Left lung (tissue), 10 donors: ENCODE measurements around the gene DAP. TPM values are rescaled to one million over a fixed set of nuclear protein-coding genes. Genes with fewer than 3 reads are reported as not detected.
A peak's percentile ranks its signal among the peaks of the same experiment; 100 is the strongest.

ENCODE experiments used
- ATAC-seq: fragments of 200-7000 bp; cut with Tn5 transposase; one replicate; pipeline ENCODE4 v1.9.1; 2020; ENCODE audit warnings: moderate library complexity
- DNase-seq, 4 donors: peaks; one replicate each; pipeline ENCODE4 v3.0.0-alpha.2; 2013 to 2020
- H3K27ac ChIP-seq, 2 donors: fragments of 200-600 bp; sonication (generic) in 1 of 2; one replicate each; pipeline versions ENCODE4 v1.5.0 to v1.8.0; 2020 to 2021
- H3K27me3 ChIP-seq, 2 donors: fragments of 200-600 bp; sonication (generic) in 1 of 2; one replicate each; pipeline versions ENCODE4 v1.5.0 to v1.8.0; 2020 to 2021
- H3K36me3 ChIP-seq, 2 donors: fragments of 200-600 bp; sonication (generic) in 1 of 2; one replicate each; pipeline versions ENCODE4 v1.5.0 to v1.8.0; 2020 to 2021
- H3K4me1 ChIP-seq, 2 donors: fragments of 200-600 bp; one replicate each; pipeline ENCODE4 v1.8.0; 2021
- H3K4me3 ChIP-seq, 2 donors: fragments of 200-600 bp; sonication (generic) in 1 of 2; one replicate each; pipeline versions ENCODE4 v1.5.0 to v1.8.0; 2020 to 2021; ENCODE audit warnings: mild to moderate bottlenecking in 1 of 2
- H3K9me3 ChIP-seq, 2 donors: fragments of 200-600 bp; sonication (generic) in 1 of 2; one replicate each; pipeline versions ENCODE4 v1.5.0 to v1.8.0; 2020 to 2021
- CTCF ChIP-seq, 2 donors: fragments of 200-600 bp; sonication (generic) in 1 of 2; IDR thresholded peaks; one replicate each; pipeline versions ENCODE4 v1.5.0 to v1.8.0; 2021; ENCODE audit warnings: antibody characterized with exemption in 2 of 2
- intact Hi-C, 2 donors: fragments of 100-400 bp; cut with DNase I; formaldehyde crosslinking; loops; one replicate each; pipeline versions ENCODE4 v1.11.2 to v1.14.2; 2022
- polyA plus RNA-seq, 6 donors: library from polyadenylated mRNA; unstranded; fragments of 120-200 nt; gene quantifications; one replicate each; pipeline ENCODE4 v1.2.1, GENCODE V29; 2013; ENCODE audit not compliant: insufficient read length in 6 of 6
- total RNA-seq, 2 donors: library from RNA; stranded (reverse); fragmentation: NEBNext Ultra II Directional; extraction: Animal tissue kit (Norgen Biotek cat#: 25700); gene quantifications; one replicate each; pipeline ENCODE4 v1.2.1, GENCODE V29; 2021
- donor health status: DM: no; HTN: yes; CAD: no.
- donor health status: DM: no; HTN: no; CAD: no.

The DAP gene
- total and polyA plus RNA-seq, 8 donors = 78.5 to 125 (median 107) TPM

- ATAC-seq (no peak), DNase-seq (no peak)
- intact Hi-C loops = no loop called here
- H3K27ac ChIP-seq = no peak overlapping the region
- H3K9me3 ChIP-seq = no peaks in the 10 kb centered on the region
- no peaks in the 10 kb centered on the region for H3K27me3 ChIP-seq
- no peak for TF ChIP-seq CTCF (IDR thresholded peaks at IDR 0.05)
- H3K4me3 ChIP-seq = no peak overlapping the region
- peaks cover 0 to 71% of the 10 kb centered on the region in 2 donors for H3K36me3 ChIP-seq
- H3K4me1 ChIP-seq = peaks cover 0 to 15% of the 10 kb centered on the region in 2 donors
Measured at GRCh38 chr5:10750909-10751308, 10.1 kb downstream of the DAP start.

GRCh38 chr5:10747678-10748622, 13.1 kb downstream of the DAP start:
- no peak for TF ChIP-seq CTCF (IDR thresholded peaks at IDR 0.05)
- intact Hi-C loops = no loop called here
- Histone ChIP-seq H3K27ac (no peak overlapping the region), H3K4me1 (peaks cover 6 to 24% of the 10 kb centered on the region in 2 donors), H3K36me3 (peaks cover 0 to 77% of the 10 kb centered on the region in 2 donors), H3K4me3 (no peak overlapping the region), H3K27me3 (no peaks in the 10 kb centered on the region), H3K9me3 (no peaks in the 10 kb centered on the region)
- ATAC-seq = no peak
- DNase-seq = no peak

- no peak for TF ChIP-seq CTCF (IDR thresholded peaks at IDR 0.05)
- ATAC-seq (peak; percentile 92), DNase-seq (no peak)
- Histone ChIP-seq H3K4me1 (peaks cover 6 to 24% of the 10 kb centered on the region in 2 donors), H3K36me3 (peaks cover 0 to 80% of the 10 kb centered on the region in 2 donors), H3K9me3 (no peaks in the 10 kb centered on the region), H3K27ac (peak overlapping the region in 1 of 2 donors; percentile 37), H3K27me3 (no peaks in the 10 kb centered on the region), H3K4me3 (no peak overlapping the region)
- intact Hi-C loops = no loop called here
Measured at GRCh38 chr5:10746711-10747110, 14.3 kb downstream of the DAP start.

- no peak for DNase-seq
- Histone ChIP-seq H3K4me3 (no peak overlapping the region), H3K27me3 (no peaks in the 10 kb centered on the region), H3K4me1 (peaks cover 6 to 24% of the 10 kb centered on the region in 2 donors), H3K36me3 (peaks cover 0 to 83% of the 10 kb centered on the region in 2 donors), H3K27ac (no peak overlapping the region), H3K9me3 (peaks cover 0 to 2% of the 10 kb centered on the region in 2 donors)
- ATAC-seq = peak; percentile 60
- intact Hi-C loops = no loop called here
- TF ChIP-seq CTCF (IDR thresholded peaks at IDR 0.05) = no peak
Measured at GRCh38 chr5:10745133-10745532, 15.9 kb downstream of the DAP start.

- TF ChIP-seq CTCF (IDR thresholded peaks at IDR 0.05) = no peak
- peak; percentile 30 for ATAC-seq
- Histone ChIP-seq H3K4me1 (peaks cover 6 to 24% of the 10 kb centered on the region in 2 donors), H3K27ac (no peak overlapping the region), H3K4me3 (no peak overlapping the region), H3K36me3 (peaks cover 0 to 79% of the 10 kb centered on the region in 2 donors), H3K27me3 (no peaks in the 10 kb centered on the region), H3K9me3 (peaks cover 0 to 2% of the 10 kb centered on the region in 2 donors)
- intact Hi-C loops = no loop called here
- DNase-seq = no peak
Measured at GRCh38 chr5:10744681-10745080, 16.4 kb downstream of the DAP start.
